ENCODE results near the gene NRIP2.

DNA sequence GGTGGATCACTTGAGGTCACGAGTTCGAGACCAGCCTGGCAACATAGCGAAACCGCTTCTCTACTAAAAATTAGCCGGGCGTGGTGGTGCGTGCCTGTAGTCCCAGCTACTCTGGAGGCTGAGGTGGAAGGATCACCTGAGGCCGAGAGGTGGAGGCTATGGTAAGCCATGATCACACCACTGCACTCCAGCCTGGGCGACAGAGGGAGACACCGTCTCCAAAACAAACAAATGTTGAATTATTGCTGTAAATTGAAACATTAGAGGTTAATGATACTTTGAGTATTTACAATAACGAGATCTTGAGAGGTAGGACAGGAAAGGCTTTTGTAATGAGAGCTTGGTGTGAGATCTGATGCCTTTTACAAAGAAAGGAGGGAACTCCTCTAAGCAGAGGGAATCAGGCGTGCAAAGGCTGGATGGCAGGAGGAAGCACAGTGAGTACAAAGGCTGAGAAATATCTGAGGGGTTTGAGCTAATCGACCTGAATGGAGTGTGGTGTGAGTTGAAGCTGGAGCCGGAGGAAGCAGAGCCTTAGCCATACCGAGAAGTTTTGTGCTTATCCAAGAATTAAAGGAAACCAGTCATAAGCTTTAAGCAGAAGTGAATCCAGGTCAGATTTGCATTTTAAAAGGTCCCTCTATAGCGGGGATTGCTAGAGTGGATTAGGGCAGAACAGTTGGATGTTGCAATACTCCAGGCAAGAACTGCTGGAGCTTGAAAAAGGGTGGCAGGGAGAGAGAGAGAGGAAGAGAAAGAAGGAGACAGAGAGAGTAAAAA, 43.3 kb upstream of the NRIP2 start:
- TF ChIP-seq GATA2 (IDR thresholded peaks at IDR 0.05; ENCODE audit: low read depth, low read length) (no peak), GATA3 (IDR thresholded peaks at IDR 0.05; ENCODE audit: low read depth, low read length) (no peak)
